Measurements from ENCODE around the gene WDR90.

WDR90 gene

GRCh38 chr16:606656-607307 lies 42.4 kb upstream of the WDR90 start:
- peaks cover 4% of the 10 kb centered on the region; the same call in 1 of the 2 replicates for H3K9me3 ChIP-seq (ENCODE audit: low read length)
- TF ChIP-seq EZH2 (IDR thresholded peaks at IDR 0.05; ENCODE audit: borderline replicate concordance, low read length), result no peak
- TF ChIP-seq CTCF (IDR thresholded peaks at IDR 0.05; ENCODE audit: low read length), result no peak
- H3K36me3 ChIP-seq (ENCODE audit: insufficient read depth, low read length), result peaks cover 5% of the 10 kb centered on the region; the same call in 1 of the 2 replicates
- no peaks in the 10 kb centered on the region for H3F3A ChIP-seq (ENCODE audit: insufficient read depth, low read length)
- no peak overlapping the region for H3K9ac ChIP-seq (ENCODE audit: low read length)
- H3K4me1 ChIP-seq (ENCODE audit: insufficient read depth, low read length, severe bottlenecking), result no peaks in the 10 kb centered on the region
- H4K20me1 ChIP-seq (ENCODE audit: insufficient read depth, low read length), result no peaks in the 10 kb centered on the region
- H3K9me2 ChIP-seq (ENCODE audit: low read depth, low read length), result no peaks in the 10 kb centered on the region
- H3K4me2 ChIP-seq (ENCODE audit: low read length), result no peak overlapping the region
- H3K27me3 ChIP-seq (ENCODE audit: insufficient read depth, low read length), result no peaks in the 10 kb centered on the region; the same call in 1 of the 2 replicates
- H2AFZ ChIP-seq (ENCODE audit: low read length), result no peak overlapping the region
- H3K27ac ChIP-seq (ENCODE audit: low read depth, low read length, poor library complexity, severe bottlenecking), result no peak overlapping the region
- H3K79me2 ChIP-seq (ENCODE audit: insufficient read depth, low read length), result no peaks in the 10 kb centered on the region
- H3K4me3 ChIP-seq (ENCODE audit: low read depth, low read length, poor library complexity, severe bottlenecking), result no peak overlapping the region

GRCh38 chr16:608019-608418 lies 41.1 kb upstream of the WDR90 start:
- Histone ChIP-seq H3K36me3 (ENCODE audit: insufficient read depth, low read length) (peaks cover 5% of the 10 kb centered on the region; the same call in 1 of the 2 replicates), H3K79me2 (ENCODE audit: insufficient read depth, low read length) (no peaks in the 10 kb centered on the region), H2AFZ (ENCODE audit: low read length) (no peak overlapping the region), H3K9ac (ENCODE audit: low read length) (no peak overlapping the region), H3K9me3 (ENCODE audit: low read length) (peaks cover 4% of the 10 kb centered on the region; the same call in 1 of the 2 replicates), H3F3A (ENCODE audit: insufficient read depth, low read length) (no peaks in the 10 kb centered on the region), H3K9me2 (ENCODE audit: low read depth, low read length) (no peaks in the 10 kb centered on the region), H3K4me2 (ENCODE audit: low read length) (no peak overlapping the region), H3K27ac (ENCODE audit: low read depth, low read length, poor library complexity, severe bottlenecking) (no peak overlapping the region), H4K20me1 (ENCODE audit: insufficient read depth, low read length) (no peaks in the 10 kb centered on the region), H3K4me3 (ENCODE audit: low read depth, low read length, poor library complexity, severe bottlenecking) (no peak overlapping the region), H3K4me1 (ENCODE audit: insufficient read depth, low read length, severe bottlenecking) (no peaks in the 10 kb centered on the region), H3K27me3 (ENCODE audit: insufficient read depth, low read length) (no peaks in the 10 kb centered on the region; the same call in 1 of the 2 replicates)
- TF ChIP-seq CTCF (IDR thresholded peaks at IDR 0.05; ENCODE audit: low read length) (no peak), EZH2 (IDR thresholded peaks at IDR 0.05; ENCODE audit: borderline replicate concordance, low read length) (no peak)

GRCh38 chr16:609316-609715 lies 39.8 kb upstream of the WDR90 start:
- no peak overlapping the region for H3K9ac ChIP-seq (ENCODE audit: low read length)
- H3K4me2 ChIP-seq (ENCODE audit: low read length), result no peak overlapping the region
- no peaks in the 10 kb centered on the region for H4K20me1 ChIP-seq (ENCODE audit: insufficient read depth, low read length)
- no peak overlapping the region for H3K27ac ChIP-seq (ENCODE audit: low read depth, low read length, poor library complexity, severe bottlenecking)
- peaks cover 4% of the 10 kb centered on the region; the same call in 1 of the 2 replicates for H3K9me3 ChIP-seq (ENCODE audit: low read length)
- H3K4me1 ChIP-seq (ENCODE audit: insufficient read depth, low read length, severe bottlenecking), result no peaks in the 10 kb centered on the region
- peaks cover 5% of the 10 kb centered on the region; the same call in 1 of the 2 replicates for H3K36me3 ChIP-seq (ENCODE audit: insufficient read depth, low read length)
- H3F3A ChIP-seq (ENCODE audit: insufficient read depth, low read length), result no peaks in the 10 kb centered on the region
- no peak overlapping the region for H3K4me3 ChIP-seq (ENCODE audit: low read depth, low read length, poor library complexity, severe bottlenecking)
- H3K9me2 ChIP-seq (ENCODE audit: low read depth, low read length), result no peaks in the 10 kb centered on the region
- TF ChIP-seq CTCF (IDR thresholded peaks at IDR 0.05; ENCODE audit: low read length) (no peak), EZH2 (IDR thresholded peaks at IDR 0.05; ENCODE audit: borderline replicate concordance, low read length) (no peak)
- H3K27me3 ChIP-seq (ENCODE audit: insufficient read depth, low read length), result no peaks in the 10 kb centered on the region; the same call in 1 of the 2 replicates
- no peaks in the 10 kb centered on the region for H3K79me2 ChIP-seq (ENCODE audit: insufficient read depth, low read length)
- H2AFZ ChIP-seq (ENCODE audit: low read length), result no peak overlapping the region
